Loucy (cell line): ENCODE measurements around the gene APOL6.

Source experiments
- H2AFZ ChIP-seq: fragments of 200-600 bp; sonication (generic); 2 replicates; pipeline ENCODE4 v1.6.0; 2016; ENCODE audit warnings: antibody characterized with exemption, mild to moderate bottlenecking, low read length, moderate library complexity
- H3F3A ChIP-seq: fragments of 200-600 bp; 2 replicates; pipeline ENCODE4 v1.6.0; 2016; ENCODE audit warnings: antibody characterized with exemption, low read depth, mild to moderate bottlenecking
- H3K27me3 ChIP-seq: fragments of 200-600 bp; sonication (generic); 2 replicates; pipeline ENCODE4 v1.6.1; 2014; ENCODE audit warnings: low read length, mild to moderate bottlenecking; ENCODE audit not compliant: insufficient read depth, poor library complexity, severe bottlenecking
- H3K36me3 ChIP-seq: fragments of 200-600 bp; sonication (generic); 2 replicates; pipeline ENCODE4 v1.6.1; 2016; ENCODE audit warnings: low read length; ENCODE audit not compliant: insufficient read depth
- H3K4me1 ChIP-seq: fragments of 200-600 bp; sonication (generic); 2 replicates; pipeline ENCODE4 v1.5.1; 2014; ENCODE audit warnings: low read length, mild to moderate bottlenecking; ENCODE audit not compliant: insufficient read depth, poor library complexity, severe bottlenecking
- H3K4me2 ChIP-seq: fragments of 200-600 bp; sonication (generic); 2 replicates; pipeline ENCODE4 v1.6.0; 2014; ENCODE audit warnings: antibody characterized with exemption, low read length, low read depth, mild to moderate bottlenecking; ENCODE audit not compliant: poor library complexity, severe bottlenecking
- H3K4me3 ChIP-seq: fragments of 200-600 bp; sonication (generic); 2 replicates; pipeline ENCODE4 v1.5.1; 2014; ENCODE audit warnings: low read length, mild to moderate bottlenecking, mixed read lengths; ENCODE audit not compliant: poor library complexity, severe bottlenecking
- H3K79me2 ChIP-seq: fragments of 200-600 bp; sonication (generic); 2 replicates; pipeline ENCODE4 v1.6.1; 2014; ENCODE audit warnings: low read length; ENCODE audit not compliant: insufficient read depth
- H3K9ac ChIP-seq: fragments of 200-600 bp; sonication (generic); 2 replicates; pipeline ENCODE4 v1.6.0; 2014; ENCODE audit warnings: mild to moderate bottlenecking, low read depth, low read length, moderate library complexity; ENCODE audit not compliant: poor library complexity, severe bottlenecking
- H3K9me2 ChIP-seq: fragments of 200-600 bp; sonication (generic); replicated peaks from 2 replicates; pipeline ENCODE4 v1.6.1; 2016; ENCODE audit warnings: low read depth, low read length, mixed read lengths
- H3K9me3 ChIP-seq: fragments of 200-600 bp; sonication (generic); 2 replicates; pipeline ENCODE4 v1.6.1; 2014; ENCODE audit warnings: mild to moderate bottlenecking, antibody characterized with exemption, low read length, low read depth; ENCODE audit not compliant: insufficient read depth
- H4K20me1 ChIP-seq: fragments of 200-600 bp; sonication (generic); 2 replicates; pipeline ENCODE4 v1.6.0; 2014; ENCODE audit warnings: antibody characterized with exemption, low read length, mild to moderate bottlenecking; ENCODE audit not compliant: insufficient read depth, poor library complexity, severe bottlenecking
- EZH2phosphoT487 ChIP-seq: fragments of 200-600 bp; IDR thresholded peaks from 2 replicates; pipeline ENCODE4 v1.6.1; 2018; ENCODE audit warnings: antibody characterized with exemption, mild to moderate bottlenecking, moderate library complexity, borderline replicate concordance
- TF ChIP-seq, protein P1 (sequence below): fragments of 200-600 bp; sonication (generic); conservative IDR thresholded peaks from 2 replicates; pipeline ENCODE4 v1.5.1; 2014; ENCODE audit warnings: mild to moderate bottlenecking, antibody characterized with exemption, low read length

Gene APOL6

DNA sequence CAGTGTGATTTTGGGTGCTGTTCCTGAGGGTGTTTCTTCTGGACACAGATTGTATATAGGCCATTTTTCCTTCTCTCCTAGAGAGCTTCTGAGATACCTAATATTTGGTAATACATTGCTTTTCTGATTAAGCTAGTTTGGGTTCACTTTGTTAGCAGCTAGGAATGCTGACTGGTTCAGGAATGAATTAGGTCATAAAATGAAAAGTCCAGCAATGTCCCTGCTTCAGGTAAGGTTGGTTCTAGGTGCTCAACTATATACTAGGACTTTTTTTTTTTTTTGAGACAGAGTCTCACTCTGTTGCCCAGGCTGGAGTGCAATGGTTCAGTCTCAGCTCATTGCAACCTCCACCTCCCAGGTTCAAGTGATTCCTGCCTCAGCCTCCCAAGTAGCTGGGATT lies 36.5 kb downstream of the APOL6 start:
- Histone ChIP-seq H4K20me1 (no peaks in the 10 kb centered on the region), H3K9me2 (no peaks in the 10 kb centered on the region)
- TF ChIP-seq, protein P1, sequence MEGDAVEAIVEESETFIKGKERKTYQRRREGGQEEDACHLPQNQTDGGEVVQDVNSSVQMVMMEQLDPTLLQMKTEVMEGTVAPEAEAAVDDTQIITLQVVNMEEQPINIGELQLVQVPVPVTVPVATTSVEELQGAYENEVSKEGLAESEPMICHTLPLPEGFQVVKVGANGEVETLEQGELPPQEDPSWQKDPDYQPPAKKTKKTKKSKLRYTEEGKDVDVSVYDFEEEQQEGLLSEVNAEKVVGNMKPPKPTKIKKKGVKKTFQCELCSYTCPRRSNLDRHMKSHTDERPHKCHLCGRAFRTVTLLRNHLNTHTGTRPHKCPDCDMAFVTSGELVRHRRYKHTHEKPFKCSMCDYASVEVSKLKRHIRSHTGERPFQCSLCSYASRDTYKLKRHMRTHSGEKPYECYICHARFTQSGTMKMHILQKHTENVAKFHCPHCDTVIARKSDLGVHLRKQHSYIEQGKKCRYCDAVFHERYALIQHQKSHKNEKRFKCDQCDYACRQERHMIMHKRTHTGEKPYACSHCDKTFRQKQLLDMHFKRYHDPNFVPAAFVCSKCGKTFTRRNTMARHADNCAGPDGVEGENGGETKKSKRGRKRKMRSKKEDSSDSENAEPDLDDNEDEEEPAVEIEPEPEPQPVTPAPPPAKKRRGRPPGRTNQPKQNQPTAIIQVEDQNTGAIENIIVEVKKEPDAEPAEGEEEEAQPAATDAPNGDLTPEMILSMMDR: no peak
- no peak for TF ChIP-seq EZH2phosphoT487

DNA sequence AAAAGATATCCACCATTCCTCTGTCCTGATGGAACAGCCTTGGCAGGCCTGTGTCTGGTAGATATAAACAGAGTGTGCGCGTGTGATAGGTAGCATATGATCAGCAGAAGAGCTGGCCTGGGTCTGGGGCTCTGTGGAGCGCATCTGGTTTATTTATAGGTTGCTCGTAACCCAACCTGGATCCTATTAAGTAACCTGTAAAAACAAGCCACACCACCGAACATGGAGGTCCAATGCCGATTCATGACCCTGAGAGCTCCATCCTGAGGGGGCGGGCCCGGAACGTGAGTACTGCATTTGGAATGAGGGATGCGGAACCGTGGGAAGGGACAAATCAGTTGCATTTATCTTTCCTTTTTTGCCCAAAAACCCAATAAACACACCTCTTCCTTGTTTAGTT lies 37.5 kb downstream of the APOL6 start:
- Histone ChIP-seq H3K9me2 (no peaks in the 10 kb centered on the region), H2AFZ (no peak overlapping the region), H3K79me2 (no peaks in the 10 kb centered on the region), H3K9ac (no peak overlapping the region), H3K36me3 (no peaks in the 10 kb centered on the region), H4K20me1 (no peaks in the 10 kb centered on the region), H3K4me3 (no peak overlapping the region), H3K9me3 (peaks cover 5% of the 10 kb centered on the region; the same call in 1 of the 2 replicates), H3K27me3 (no peaks in the 10 kb centered on the region), H3F3A (no peaks in the 10 kb centered on the region), H3K4me2 (no peak overlapping the region), H3K4me1 (peaks cover 5% of the 10 kb centered on the region)
- TF ChIP-seq, protein P1: no peak
- no peak for TF ChIP-seq EZH2phosphoT487

More for the DNA sequence above, 36.5 kb downstream of the APOL6 start:
- H3K27me3 ChIP-seq: no peaks in the 10 kb centered on the region
- H3K36me3 ChIP-seq: no peaks in the 10 kb centered on the region
- H2AFZ ChIP-seq: no peak overlapping the region
- peaks cover 5% of the 10 kb centered on the region; the same call in 1 of the 2 replicates for H3K9me3 ChIP-seq
- peaks cover 3% of the 10 kb centered on the region for H3K4me1 ChIP-seq
- H3K9ac ChIP-seq: no peak overlapping the region
- H3F3A ChIP-seq: no peaks in the 10 kb centered on the region
- H3K4me2 ChIP-seq: no peak overlapping the region
- no peak overlapping the region for H3K4me3 ChIP-seq
- H3K79me2 ChIP-seq: no peaks in the 10 kb centered on the region

DNA sequence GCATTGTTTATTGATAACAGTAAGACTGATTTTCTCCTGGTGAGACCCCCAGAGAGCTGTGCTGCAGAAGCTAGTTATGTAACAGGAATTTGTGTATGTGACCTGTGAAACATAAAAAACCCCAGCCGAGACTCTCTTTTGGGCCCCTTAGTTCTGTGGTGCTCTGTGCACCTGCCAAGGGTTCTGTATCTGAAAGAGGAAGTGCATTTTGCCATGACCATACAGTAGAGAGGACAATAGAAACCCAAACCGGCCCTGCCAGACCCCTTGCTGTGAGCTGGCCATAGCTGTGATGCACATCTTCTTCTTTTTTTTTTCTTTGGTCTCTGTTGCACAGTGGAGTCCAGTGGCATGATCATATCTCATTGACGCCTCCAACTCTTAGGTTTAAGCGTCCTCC lies 38.1 kb downstream of the APOL6 start:
- Histone ChIP-seq H3K9me2 (no peaks in the 10 kb centered on the region), H3K4me3 (no peak overlapping the region), H3K36me3 (no peaks in the 10 kb centered on the region), H3K4me1 (peaks cover 5% of the 10 kb centered on the region), H3F3A (no peaks in the 10 kb centered on the region), H2AFZ (0 out of 2 replicates have a peak overlapping the region, but pooled peaks have one; percentile 11), H4K20me1 (no peaks in the 10 kb centered on the region), H3K27me3 (no peaks in the 10 kb centered on the region), H3K9ac (no peak overlapping the region), H3K4me2 (no peak overlapping the region), H3K9me3 (peaks cover 5% of the 10 kb centered on the region; the same call in 1 of the 2 replicates), H3K79me2 (no peaks in the 10 kb centered on the region)
- TF ChIP-seq EZH2phosphoT487: no peak
- TF ChIP-seq, protein P1: no peak
